Forelimb muscle (tissue), 1 donor: ENCODE measurements around the gene OR10S1. TPM values are rescaled to one million over a fixed set of nuclear protein-coding genes. Genes with fewer than 3 reads are reported as not detected.
"Not testable (repeated sequence)": the region's sequence is repeated elsewhere in the genome, so short reads cannot be mapped to it uniquely, and the experiment has no call there.

ENCODE experiments used
- DNase-seq: peaks from one replicate; pipeline ENCODE4 v3.0.0-alpha.2; 2013; ENCODE audit warnings: low read depth
- polyA plus RNA-seq: library from polyadenylated mRNA; unstranded; fragments of 120-200 nt; gene quantifications from one replicate; pipeline ENCODE4 v1.2.1, GENCODE V29; 2013; ENCODE audit not compliant: insufficient read length

Gene OR10S1
- not detected for polyA plus RNA-seq

GRCh38 chr11:123977731-123978347 is at the start of gene OR10S1:
OR10S1 (minus strand) TSS chr11:123977781; CDS start chr11:123977664, 117 bp downstream.
- no peak for DNase-seq

GRCh38 chr11:124026498-124026897 is 48.9 kb upstream of the OR10S1 start, which contains the start of gene OR10G8:
OR10G8 (plus strand) TSS chr11:124026798; CDS start chr11:124029623, 2,825 bp downstream.
- DNase-seq: no peak

- DNase-seq: not testable (repeated sequence)
These were observed 38.3 kb upstream of the OR10S1 start for GRCh38 chr11:124015837-124016236.

GRCh38 chr11:124012697-124013096 is 35.1 kb upstream of the OR10S1 start, which contains the start of gene OR10G4:
OR10G4 (plus strand) TSS chr11:124012997; CDS start chr11:124015575, 2,578 bp downstream.
- DNase-seq: no peak

GRCh38 chr11:123995119-123995518 is 17.5 kb upstream of the OR10S1 start, which contains the start of gene OR10G6:
OR10G6 (minus strand) TSS chr11:123995161; CDS start chr11:123995161, 0 bp downstream.
- no peak for DNase-seq

- DNase-seq: no peak
These were observed 1.7 kb upstream of the OR10S1 start for GRCh38 chr11:123979311-123979710.

- DNase-seq: no peak
These were observed 616 bp downstream of the OR10S1 start for GRCh38 chr11:123976770-123977560.

GRCh38 chr11:123973816-123974215 is 3.8 kb downstream of the OR10S1 start:
- no peak for DNase-seq

GRCh38 chr11:123956752-123957151 is 20.8 kb downstream of the OR10S1 start:
- DNase-seq: no peak

- DNase-seq: no peak
These were observed 32.4 kb downstream of the OR10S1 start for GRCh38 chr11:123945132-123945531.

GRCh38 chr11:123943738-123944137 is 33.8 kb downstream of the OR10S1 start, which contains the start of gene OR6T1:
OR6T1 (minus strand) TSS chr11:123943838; CDS start chr11:123943838, 0 bp downstream.
- DNase-seq: no peak

GRCh38 chr11:123942413-123942812 is 35.2 kb downstream of the OR10S1 start:
- no peak for DNase-seq

- DNase-seq: no peak
These were observed 38.3 kb downstream of the OR10S1 start, which contains the start of gene OR4D5 for GRCh38 chr11:123939317-123939716. OR4D5 (plus strand) TSS chr11:123939617; CDS start chr11:123939617, 0 bp downstream.

Other genes with a start within 250 kb of the OR10S1 start
- 20.6 TPM for gene ZNF202, start 236.1 kb downstream of the OR10S1 start, polyA plus RNA-seq
- gene OR6X1, start 223.3 kb downstream of the OR10S1 start, polyA plus RNA-seq: not detected
- gene OR6M1, start 171.4 kb downstream of the OR10S1 start, polyA plus RNA-seq: not detected
- not detected for gene TMEM225, start 92.1 kb downstream of the OR10S1 start, polyA plus RNA-seq
- 0.06 TPM for gene OR8D4, start 75.6 kb downstream of the OR10S1 start, polyA plus RNA-seq
- gene OR4D5, start 38.2 kb downstream of the OR10S1 start, polyA plus RNA-seq: not detected
- not detected for gene OR6T1, start 33.9 kb downstream of the OR10S1 start, polyA plus RNA-seq
- gene OR10G6, start 17.4 kb upstream of the OR10S1 start, polyA plus RNA-seq: not detected
- gene OR10G4, start 35.2 kb upstream of the OR10S1 start, polyA plus RNA-seq: 0.06 TPM
- not detected for gene OR10G9, start 45.2 kb upstream of the OR10S1 start, polyA plus RNA-seq
- not detected for gene OR10G8, start 49.0 kb upstream of the OR10S1 start, polyA plus RNA-seq
- gene OR10G7, start 63.5 kb upstream of the OR10S1 start, polyA plus RNA-seq: not detected
- gene VWA5A, start 137.7 kb upstream of the OR10S1 start, polyA plus RNA-seq: 114 TPM
- gene OR10D3, start 205.6 kb upstream of the OR10S1 start, polyA plus RNA-seq: not detected